WTC11 (cell line): Measurements from ENCODE around the gene BBS12.

ENCODE experiments used
- JUN ChIP-seq: sonication (generic); formaldehyde crosslinking; IDR thresholded peaks from 2 replicates; pipeline ENCODE4 v1.8.0; 2023; ENCODE audit warnings: mild to moderate bottlenecking, missing genetic modification reagents
- SMAD4 ChIP-seq: sonication (generic); formaldehyde crosslinking; IDR thresholded peaks from 2 replicates; pipeline ENCODE4 v1.8.0; 2022; ENCODE audit warnings: mild to moderate bottlenecking, missing genetic modification reagents

GRCh38 chr4:122747068-122747467 is 14.6 kb downstream of the BBS12 start:
- TF ChIP-seq SMAD4 (no peak), JUN (CRISPR knock-in tag) (no peak)
